ENCODE data around the gene ATXN3. TPM values are rescaled to one million over a fixed set of nuclear protein-coding genes. Genes with fewer than 3 reads are reported as not detected.

The ATXN3 gene
- total and polyA plus RNA-seq, 2 of the 13 experiments (the other 11 are each of a cell fraction or from before 2014, with no cell fraction given) = 14.9 to 17.3 TPM

- TF ChIP-seq TERF1 (CRISPR knock-in tag; IDR thresholded peaks at IDR 0.05) (no peak), ZFY (CRISPR knock-in tag; IDR thresholded peaks at IDR 0.05) (peak; percentile 62; the same call in 1 of the 2 replicates), ZNF878 (CRISPR knock-in tag; IDR thresholded peaks at IDR 0.05) (no peak), PHB2 (IDR thresholded peaks at IDR 0.05; ENCODE audit: partially characterized antibody) (no peak), DRAP1 (CRISPR knock-in tag; IDR thresholded peaks at IDR 0.05) (no peak), GABPB1 (CRISPR knock-in tag; IDR thresholded peaks at IDR 0.05) (peak; percentile 74), NFIB (CRISPR knock-in tag; IDR thresholded peaks at IDR 0.05; ENCODE audit: borderline replicate concordance) (no peak), SSRP1 (CRISPR knock-in tag; IDR thresholded peaks at IDR 0.05) (no peak), GABPA (IDR thresholded peaks at IDR 0.05; ENCODE audit: low read depth, low read length) (no peak), GABPA (CRISPR knock-in tag; IDR thresholded peaks at IDR 0.05; ENCODE audit: low read depth) (0 out of 2 replicates have a peak, but pooled peaks have one; percentile 48), NFYC (CRISPR knock-in tag; IDR thresholded peaks at IDR 0.05) (peak; percentile 82), ZNF33B (CRISPR knock-in tag; IDR thresholded peaks at IDR 0.05) (no peak), POLR2AphosphoS5 (IDR thresholded peaks at IDR 0.05; ENCODE audit: low read depth, low read length) (peak; percentile 64; the same call in 1 of the 2 replicates), MIER2 (CRISPR knock-in tag; IDR thresholded peaks at IDR 0.05) (no peak), PREB (CRISPR knock-in tag; IDR thresholded peaks at IDR 0.05) (no peak), ZNF740 (CRISPR knock-in tag; IDR thresholded peaks at IDR 0.05) (no peak), ZNF784 (CRISPR knock-in tag; IDR thresholded peaks at IDR 0.05; ENCODE audit: borderline replicate concordance) (no peak), ZNF776 (CRISPR knock-in tag; IDR thresholded peaks at IDR 0.05) (peak; percentile 35; the same call in 1 of the 2 replicates), ZNF20 (CRISPR knock-in tag; IDR thresholded peaks at IDR 0.05) (no peak), SETDB1 (CRISPR knock-in tag; IDR thresholded peaks at IDR 0.05; ENCODE audit: borderline replicate concordance) (no peak), RXRB (CRISPR knock-in tag; IDR thresholded peaks at IDR 0.05; ENCODE audit: borderline replicate concordance) (peak; percentile 86), SKIL (CRISPR knock-in tag; IDR thresholded peaks at IDR 0.05; ENCODE audit: borderline replicate concordance) (no peak), ZNF570 (CRISPR knock-in tag; IDR thresholded peaks at IDR 0.05; ENCODE audit: borderline replicate concordance) (no peak), MTERF4 (CRISPR knock-in tag; IDR thresholded peaks at IDR 0.05) (no peak)
Measured at GRCh38 chr14:92106143-92106926, at the start of gene ATXN3 (continued).

Data from HepG2 (cell line).